ENCODE results near the gene KIAA1191.

The KIAA1191 gene

DNA sequence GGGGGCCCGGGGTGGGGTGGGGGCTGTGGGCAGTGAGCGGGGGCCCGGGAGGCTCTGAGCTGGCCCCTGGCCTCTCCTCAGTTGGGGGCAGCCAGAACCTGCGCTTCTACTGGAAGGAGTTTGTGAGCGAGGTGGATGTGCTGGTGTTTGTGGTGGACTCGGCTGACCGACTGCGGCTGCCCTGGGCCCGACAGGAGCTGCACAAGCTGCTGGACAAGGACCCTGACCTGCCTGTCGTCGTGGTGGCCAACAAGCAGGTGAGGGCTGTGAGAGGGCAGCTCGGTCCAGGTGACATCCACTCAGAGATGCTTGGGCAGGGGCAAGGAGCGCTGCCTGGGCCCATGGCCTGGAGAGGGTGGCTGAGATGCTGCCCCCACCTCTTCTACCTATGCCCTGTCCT is 7.2 kb upstream of the KIAA1191 start:
- TF ChIP-seq TAF1 (IDR thresholded peaks at IDR 0.05; ENCODE audit: borderline replicate concordance, insufficient read depth, low read length), result no peak
- TF ChIP-seq, protein P1, sequence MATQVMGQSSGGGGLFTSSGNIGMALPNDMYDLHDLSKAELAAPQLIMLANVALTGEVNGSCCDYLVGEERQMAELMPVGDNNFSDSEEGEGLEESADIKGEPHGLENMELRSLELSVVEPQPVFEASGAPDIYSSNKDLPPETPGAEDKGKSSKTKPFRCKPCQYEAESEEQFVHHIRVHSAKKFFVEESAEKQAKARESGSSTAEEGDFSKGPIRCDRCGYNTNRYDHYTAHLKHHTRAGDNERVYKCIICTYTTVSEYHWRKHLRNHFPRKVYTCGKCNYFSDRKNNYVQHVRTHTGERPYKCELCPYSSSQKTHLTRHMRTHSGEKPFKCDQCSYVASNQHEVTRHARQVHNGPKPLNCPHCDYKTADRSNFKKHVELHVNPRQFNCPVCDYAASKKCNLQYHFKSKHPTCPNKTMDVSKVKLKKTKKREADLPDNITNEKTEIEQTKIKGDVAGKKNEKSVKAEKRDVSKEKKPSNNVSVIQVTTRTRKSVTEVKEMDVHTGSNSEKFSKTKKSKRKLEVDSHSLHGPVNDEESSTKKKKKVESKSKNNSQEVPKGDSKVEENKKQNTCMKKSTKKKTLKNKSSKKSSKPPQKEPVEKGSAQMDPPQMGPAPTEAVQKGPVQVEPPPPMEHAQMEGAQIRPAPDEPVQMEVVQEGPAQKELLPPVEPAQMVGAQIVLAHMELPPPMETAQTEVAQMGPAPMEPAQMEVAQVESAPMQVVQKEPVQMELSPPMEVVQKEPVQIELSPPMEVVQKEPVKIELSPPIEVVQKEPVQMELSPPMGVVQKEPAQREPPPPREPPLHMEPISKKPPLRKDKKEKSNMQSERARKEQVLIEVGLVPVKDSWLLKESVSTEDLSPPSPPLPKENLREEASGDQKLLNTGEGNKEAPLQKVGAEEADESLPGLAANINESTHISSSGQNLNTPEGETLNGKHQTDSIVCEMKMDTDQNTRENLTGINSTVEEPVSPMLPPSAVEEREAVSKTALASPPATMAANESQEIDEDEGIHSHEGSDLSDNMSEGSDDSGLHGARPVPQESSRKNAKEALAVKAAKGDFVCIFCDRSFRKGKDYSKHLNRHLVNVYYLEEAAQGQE (IDR thresholded peaks at IDR 0.05; ENCODE audit: insufficient read depth in 1 of 2, low read depth in 2 of 2, low read length in 2 of 2), result no peak
- TF ChIP-seq SIN3A (IDR thresholded peaks at IDR 0.05; ENCODE audit: borderline replicate concordance, insufficient read depth, low read length), result no peak
- TF ChIP-seq POLR2AphosphoS5 (IDR thresholded peaks at IDR 0.05; ENCODE audit: low read depth, low read length), result no peak
- TF ChIP-seq FOXP2 (optimal IDR thresholded peaks at IDR 0.05; ENCODE audit: borderline replicate concordance, extremely low read depth, extremely low read length, insufficient read depth), result no peak

DNA sequence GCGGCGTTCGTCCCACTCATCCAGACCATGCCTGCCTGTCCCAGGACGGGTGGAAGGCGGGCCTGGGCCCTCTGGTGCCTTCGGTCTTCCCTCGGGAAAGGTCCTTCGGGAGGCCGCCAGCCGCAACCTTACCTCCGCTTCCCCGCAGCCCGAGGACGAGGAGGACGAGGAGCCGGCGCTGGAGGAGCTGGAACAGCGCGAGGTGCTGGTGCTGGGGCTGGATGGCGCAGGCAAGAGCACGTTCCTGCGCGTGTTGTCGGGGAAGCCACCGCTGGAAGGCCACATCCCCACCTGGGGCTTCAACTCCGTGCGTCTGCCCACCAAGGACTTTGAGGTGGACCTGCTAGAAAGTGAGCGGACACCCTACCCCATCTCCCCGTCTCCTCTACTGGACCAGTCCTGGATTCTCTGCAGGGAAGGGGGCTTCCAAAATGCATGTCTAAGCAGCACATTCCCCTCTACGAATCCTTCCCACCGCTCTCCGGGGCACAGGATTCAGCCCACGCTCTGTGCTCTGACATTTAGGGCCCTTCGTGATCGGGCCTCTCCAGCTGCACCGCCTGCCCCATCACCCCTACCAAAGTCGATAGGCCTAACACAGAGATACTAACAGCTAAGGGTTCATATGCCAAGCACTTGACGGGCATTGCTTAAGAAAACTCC is 4.8 kb upstream of the KIAA1191 start:
- TF ChIP-seq, protein P1 (IDR thresholded peaks at IDR 0.05; ENCODE audit: insufficient read depth in 1 of 2, low read depth in 2 of 2, low read length in 2 of 2), result no peak
- no peak for TF ChIP-seq FOXP2 (optimal IDR thresholded peaks at IDR 0.05; ENCODE audit: borderline replicate concordance, extremely low read depth, extremely low read length, insufficient read depth)
- TF ChIP-seq POLR2AphosphoS5 (IDR thresholded peaks at IDR 0.05; ENCODE audit: low read depth, low read length), result no peak
- TF ChIP-seq SIN3A (IDR thresholded peaks at IDR 0.05; ENCODE audit: borderline replicate concordance, insufficient read depth, low read length), result no peak
- TF ChIP-seq TAF1 (IDR thresholded peaks at IDR 0.05; ENCODE audit: borderline replicate concordance, insufficient read depth, low read length), result no peak

DNA sequence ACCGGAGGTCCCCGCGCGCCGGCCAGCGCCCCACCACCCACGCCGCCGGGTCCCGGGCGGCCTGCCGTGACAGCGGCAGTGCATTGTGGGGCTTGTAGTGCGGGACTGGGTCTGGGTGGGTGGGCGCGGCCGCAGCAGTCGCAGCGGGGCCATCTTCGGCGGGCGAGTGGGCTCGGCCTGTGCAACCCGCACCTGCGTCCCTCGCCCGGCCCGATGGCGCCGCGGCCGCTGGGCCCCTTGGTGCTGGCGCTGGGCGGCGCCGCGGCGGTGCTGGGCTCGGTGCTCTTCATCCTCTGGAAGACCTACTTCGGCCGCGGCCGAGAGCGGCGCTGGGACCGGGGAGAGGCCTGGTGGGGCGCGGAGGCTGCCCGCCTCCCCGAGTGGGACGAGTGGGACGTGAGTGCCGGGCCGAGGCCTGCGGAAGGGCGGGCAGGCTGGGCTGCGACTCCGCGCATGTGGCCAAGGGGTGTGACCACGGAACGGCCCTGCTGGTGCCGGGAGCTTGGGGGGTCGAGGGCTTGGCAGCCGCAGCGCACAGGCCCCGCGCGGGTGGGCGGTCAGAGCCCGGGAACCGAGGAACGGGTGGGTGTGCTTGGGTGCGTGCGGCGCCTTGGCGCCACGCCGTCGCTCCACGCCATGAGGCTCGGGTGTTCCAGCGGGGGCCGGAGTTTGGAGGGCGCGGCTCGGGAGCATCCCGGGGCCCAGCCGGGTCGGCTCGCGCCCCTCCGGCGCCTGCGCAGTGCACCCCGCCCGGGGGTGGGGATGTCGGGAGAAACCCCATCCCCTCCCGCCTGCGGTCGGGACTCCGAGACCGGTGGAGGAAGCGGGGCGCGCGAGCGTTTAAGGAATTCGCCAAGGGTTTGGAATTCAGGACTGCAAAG is 4.0 kb upstream of the KIAA1191 start, which contains the start of gene ARL10:
Gene ARL10, plus strand, starts transcription at position 137 of the 881 bp plus-strand sequence. Its CDS starts 77 bp downstream, at position 214.
- TF ChIP-seq SIN3A (IDR thresholded peaks at IDR 0.05; ENCODE audit: borderline replicate concordance, insufficient read depth, low read length) (no peak), TAF1 (IDR thresholded peaks at IDR 0.05; ENCODE audit: borderline replicate concordance, insufficient read depth, low read length) (no peak), FOXP2 (optimal IDR thresholded peaks at IDR 0.05; ENCODE audit: borderline replicate concordance, extremely low read depth, extremely low read length, insufficient read depth) (no peak), POLR2AphosphoS5 (IDR thresholded peaks at IDR 0.05; ENCODE audit: low read depth, low read length) (no peak)
- TF ChIP-seq, protein P1 (IDR thresholded peaks at IDR 0.05; ENCODE audit: insufficient read depth in 1 of 2, low read depth in 2 of 2, low read length in 2 of 2), result no peak

DNA sequence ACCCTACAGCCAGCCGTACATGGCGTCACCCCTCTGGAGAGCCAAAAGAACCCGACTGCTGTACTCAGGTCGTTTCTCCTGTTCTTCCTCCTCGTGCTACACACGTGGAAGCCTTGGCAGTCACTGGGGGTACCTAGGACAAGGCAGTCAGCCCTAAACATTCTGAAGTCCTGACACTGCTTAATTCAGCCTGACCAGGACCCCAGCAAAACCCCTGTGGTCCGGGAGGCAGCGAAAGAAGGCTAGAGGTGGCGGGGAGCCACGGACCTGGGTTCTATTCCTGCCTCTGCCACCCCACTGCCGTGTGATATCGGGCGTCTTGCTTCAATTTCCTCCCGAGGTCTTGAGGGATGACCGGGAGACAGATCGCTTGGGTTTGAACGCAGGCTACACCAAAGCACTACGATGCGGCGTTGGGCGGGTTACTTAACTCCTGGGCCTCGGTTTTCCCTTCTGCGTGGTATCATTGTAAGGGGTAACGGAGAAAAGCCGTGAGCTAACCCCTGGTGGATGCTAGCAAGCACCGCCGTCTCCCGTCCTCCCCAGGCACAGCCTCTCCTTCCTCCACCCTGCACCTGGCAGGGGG is 3.3 kb upstream of the KIAA1191 start:
- TF ChIP-seq, protein P1 (IDR thresholded peaks at IDR 0.05; ENCODE audit: insufficient read depth in 1 of 2, low read depth in 2 of 2, low read length in 2 of 2), result no peak
- TF ChIP-seq TAF1 (IDR thresholded peaks at IDR 0.05; ENCODE audit: borderline replicate concordance, insufficient read depth, low read length) (no peak), POLR2AphosphoS5 (IDR thresholded peaks at IDR 0.05; ENCODE audit: low read depth, low read length) (no peak), SIN3A (IDR thresholded peaks at IDR 0.05; ENCODE audit: borderline replicate concordance, insufficient read depth, low read length) (no peak), FOXP2 (optimal IDR thresholded peaks at IDR 0.05; ENCODE audit: borderline replicate concordance, extremely low read depth, extremely low read length, insufficient read depth) (no peak)

Measured in PFSK-1 (cell line).